ENCODE results near the gene CDH23.

DNA sequence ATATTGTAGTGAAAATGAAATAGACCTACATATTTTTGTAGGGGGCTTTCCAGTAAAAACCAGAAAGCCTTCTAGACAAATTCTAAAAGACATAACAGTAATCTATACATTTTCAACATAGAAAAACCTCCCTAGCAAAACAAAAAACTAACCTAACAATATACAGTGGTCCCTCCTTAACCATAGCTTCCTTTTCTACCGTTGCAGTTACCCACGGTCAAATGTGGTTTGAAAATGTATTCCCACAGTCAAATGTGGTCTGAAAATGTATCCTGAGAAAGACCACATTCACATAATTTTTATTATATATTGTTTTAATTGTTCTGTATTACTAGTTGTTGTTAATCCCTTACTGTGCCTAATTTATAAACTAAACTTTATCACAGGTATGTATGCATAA is 448.0 kb downstream of the CDH23 start:
- TF ChIP-seq, protein P1, sequence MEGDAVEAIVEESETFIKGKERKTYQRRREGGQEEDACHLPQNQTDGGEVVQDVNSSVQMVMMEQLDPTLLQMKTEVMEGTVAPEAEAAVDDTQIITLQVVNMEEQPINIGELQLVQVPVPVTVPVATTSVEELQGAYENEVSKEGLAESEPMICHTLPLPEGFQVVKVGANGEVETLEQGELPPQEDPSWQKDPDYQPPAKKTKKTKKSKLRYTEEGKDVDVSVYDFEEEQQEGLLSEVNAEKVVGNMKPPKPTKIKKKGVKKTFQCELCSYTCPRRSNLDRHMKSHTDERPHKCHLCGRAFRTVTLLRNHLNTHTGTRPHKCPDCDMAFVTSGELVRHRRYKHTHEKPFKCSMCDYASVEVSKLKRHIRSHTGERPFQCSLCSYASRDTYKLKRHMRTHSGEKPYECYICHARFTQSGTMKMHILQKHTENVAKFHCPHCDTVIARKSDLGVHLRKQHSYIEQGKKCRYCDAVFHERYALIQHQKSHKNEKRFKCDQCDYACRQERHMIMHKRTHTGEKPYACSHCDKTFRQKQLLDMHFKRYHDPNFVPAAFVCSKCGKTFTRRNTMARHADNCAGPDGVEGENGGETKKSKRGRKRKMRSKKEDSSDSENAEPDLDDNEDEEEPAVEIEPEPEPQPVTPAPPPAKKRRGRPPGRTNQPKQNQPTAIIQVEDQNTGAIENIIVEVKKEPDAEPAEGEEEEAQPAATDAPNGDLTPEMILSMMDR (conservative IDR thresholded peaks at IDR 0.05 in 1 of 2, IDR thresholded peaks at IDR 0.05 in 1 of 2; ENCODE audit: extremely low read depth in 1 of 2, insufficient read depth in 1 of 2, low read depth in 1 of 2, low read length in 2 of 2) = no peak
- TF ChIP-seq EZH2 (IDR thresholded peaks at IDR 0.05; ENCODE audit: borderline replicate concordance, low read length) = no peak
